H1 (cell line): ENCODE measurements around the gene CDKN3.

Experiments
- CREB1 ChIP-seq: IDR thresholded peaks from 2 replicates; pipeline ENCODE4 v1.6.1; 2012; ENCODE audit warnings: inconsistent platforms
- EP300 ChIP-seq, 2 experiments: IDR thresholded peaks; 1 replicate in 1 of 2; 2 replicates in 1 of 2; pipeline ENCODE4 v1.6.1; 2011 to 2012; ENCODE audit warnings: low read depth in 2 of 2, low read length in 2 of 2, mild to moderate bottlenecking in 2 of 2, borderline replicate concordance in 1 of 2, inconsistent platforms in 1 of 2, moderate library complexity in 1 of 2
- EZH2 ChIP-seq: fragments of 200-600 bp; sonication (generic); IDR thresholded peaks from 2 replicates; pipeline ENCODE4 v1.7.1; 2012; ENCODE audit warnings: low read depth, mild to moderate bottlenecking, moderate library complexity, low read length, inconsistent platforms; ENCODE audit not compliant: severe bottlenecking
- POLR2A ChIP-seq, 2 experiments: IDR thresholded peaks; 1 replicate in 1 of 2; 2 replicates in 1 of 2; pipeline ENCODE4 v1.6.1; 2011; ENCODE audit warnings: low read depth in 2 of 2, low read length in 2 of 2, mild to moderate bottlenecking in 2 of 2; ENCODE audit errors: control extremely low read depth in 1 of 2
- USF2 ChIP-seq: IDR thresholded peaks from 2 replicates; pipeline ENCODE4 v1.6.1; 2011; ENCODE audit warnings: low read length, improper control_type of control experiment

- TF ChIP-seq EZH2 (no peak), CREB1 (no peak), USF2 (no peak), EP300 (IDR thresholded peaks at IDR 0.05; ENCODE audit: borderline replicate concordance in 1 of 2, low read depth in 2 of 2, low read length in 2 of 2) (no peak), POLR2A (IDR thresholded peaks at IDR 0.05; ENCODE audit: control extremely low read depth in 1 of 2, low read depth in 2 of 2, low read length in 2 of 2) (no peak)
Measured at GRCh38 chr14:54394596-54394995, 2.2 kb upstream of the CDKN3 start.
